PC-9 (cell line): ENCODE results near the gene KRTAP3-3.

ENCODE experiments used
- CTCF ChIP-seq: fragments of 200-600 bp; sonication (generic); conservative IDR thresholded peaks from 2 replicates; pipeline ENCODE4 v1.6.1; 2017; ENCODE audit warnings: mixed run types, antibody characterized with exemption, mild to moderate bottlenecking, moderate library complexity
- EZH2 ChIP-seq: fragments of 200-600 bp; sonication (generic); IDR thresholded peaks from 2 replicates; pipeline ENCODE4 v1.8.0; 2017; ENCODE audit warnings: antibody characterized with exemption, low read depth

- TF ChIP-seq CTCF (no peak), EZH2 (no peak)
Observed at GRCh38 chr17:40993084-40993483, 880 bp downstream of the KRTAP3-3 start.
